ENCODE results near the gene C12orf57. TPM values are rescaled to one million over a fixed set of nuclear protein-coding genes. Genes with fewer than 3 reads are reported as not detected.

C12orf57 gene
- total and polyA plus RNA-seq, 9 of the 15 experiments (the other 6 are each of a cell fraction or from before 2014, with no cell fraction given), result 26.7 to 191 (median 107) TPM

DNA sequence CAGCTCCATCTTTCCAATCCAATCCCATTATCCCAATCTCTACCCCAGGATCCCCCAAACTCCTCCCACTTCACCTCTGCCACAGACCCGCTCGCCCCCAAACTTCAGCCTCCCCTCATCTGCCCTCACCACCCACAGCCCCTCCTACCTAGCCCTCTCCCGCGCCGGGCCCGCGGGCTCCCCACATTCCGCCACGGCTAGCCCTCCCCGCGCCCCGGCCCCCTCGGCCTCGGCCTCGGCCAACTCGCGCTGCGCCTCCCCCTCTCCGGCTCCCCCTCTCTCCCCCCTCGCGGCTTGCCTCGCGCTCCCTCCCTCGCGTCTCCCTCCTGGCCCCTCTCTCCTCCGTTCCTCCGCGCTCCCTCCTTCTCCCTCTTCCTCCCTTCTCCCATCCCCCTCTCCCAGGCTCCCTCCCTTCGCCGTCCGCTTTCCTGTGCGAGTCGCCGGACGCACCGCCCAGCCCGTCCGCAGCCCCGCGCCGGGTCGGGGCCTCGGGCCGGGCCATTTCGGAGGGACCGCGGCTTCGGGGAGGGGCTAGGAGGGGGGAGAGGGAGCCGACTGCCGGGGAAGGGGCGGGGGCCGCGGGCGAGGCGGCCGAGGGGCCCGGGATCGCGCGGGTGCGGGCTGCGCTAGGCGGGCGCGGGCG is 16.3 kb upstream of the C12orf57 start, which contains the start of gene ATN1 (continued):
- TF ChIP-seq, protein P1, sequence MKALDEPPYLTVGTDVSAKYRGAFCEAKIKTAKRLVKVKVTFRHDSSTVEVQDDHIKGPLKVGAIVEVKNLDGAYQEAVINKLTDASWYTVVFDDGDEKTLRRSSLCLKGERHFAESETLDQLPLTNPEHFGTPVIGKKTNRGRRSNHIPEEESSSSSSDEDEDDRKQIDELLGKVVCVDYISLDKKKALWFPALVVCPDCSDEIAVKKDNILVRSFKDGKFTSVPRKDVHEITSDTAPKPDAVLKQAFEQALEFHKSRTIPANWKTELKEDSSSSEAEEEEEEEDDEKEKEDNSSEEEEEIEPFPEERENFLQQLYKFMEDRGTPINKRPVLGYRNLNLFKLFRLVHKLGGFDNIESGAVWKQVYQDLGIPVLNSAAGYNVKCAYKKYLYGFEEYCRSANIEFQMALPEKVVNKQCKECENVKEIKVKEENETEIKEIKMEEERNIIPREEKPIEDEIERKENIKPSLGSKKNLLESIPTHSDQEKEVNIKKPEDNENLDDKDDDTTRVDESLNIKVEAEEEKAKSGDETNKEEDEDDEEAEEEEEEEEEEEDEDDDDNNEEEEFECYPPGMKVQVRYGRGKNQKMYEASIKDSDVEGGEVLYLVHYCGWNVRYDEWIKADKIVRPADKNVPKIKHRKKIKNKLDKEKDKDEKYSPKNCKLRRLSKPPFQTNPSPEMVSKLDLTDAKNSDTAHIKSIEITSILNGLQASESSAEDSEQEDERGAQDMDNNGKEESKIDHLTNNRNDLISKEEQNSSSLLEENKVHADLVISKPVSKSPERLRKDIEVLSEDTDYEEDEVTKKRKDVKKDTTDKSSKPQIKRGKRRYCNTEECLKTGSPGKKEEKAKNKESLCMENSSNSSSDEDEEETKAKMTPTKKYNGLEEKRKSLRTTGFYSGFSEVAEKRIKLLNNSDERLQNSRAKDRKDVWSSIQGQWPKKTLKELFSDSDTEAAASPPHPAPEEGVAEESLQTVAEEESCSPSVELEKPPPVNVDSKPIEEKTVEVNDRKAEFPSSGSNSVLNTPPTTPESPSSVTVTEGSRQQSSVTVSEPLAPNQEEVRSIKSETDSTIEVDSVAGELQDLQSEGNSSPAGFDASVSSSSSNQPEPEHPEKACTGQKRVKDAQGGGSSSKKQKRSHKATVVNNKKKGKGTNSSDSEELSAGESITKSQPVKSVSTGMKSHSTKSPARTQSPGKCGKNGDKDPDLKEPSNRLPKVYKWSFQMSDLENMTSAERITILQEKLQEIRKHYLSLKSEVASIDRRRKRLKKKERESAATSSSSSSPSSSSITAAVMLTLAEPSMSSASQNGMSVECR (CRISPR knock-in tag; IDR thresholded peaks at IDR 0.05), result peak; percentile 47; the same call in 1 of the 2 replicates
- TF ChIP-seq E2F3 (CRISPR knock-in tag; IDR thresholded peaks at IDR 0.05), result no peak
- TF ChIP-seq ZNF23 (CRISPR knock-in tag; IDR thresholded peaks at IDR 0.05), result no peak
- no peak for TF ChIP-seq CHD1 (IDR thresholded peaks at IDR 0.05; ENCODE audit: low read length)
- peak; percentile 17; the same call in 1 of the 2 replicates for TF ChIP-seq NFIC (IDR thresholded peaks at IDR 0.05)
- TF ChIP-seq TBP (optimal IDR thresholded peaks at IDR 0.05; ENCODE audit: low read depth, low read length), result peak; percentile 47
- TF ChIP-seq ZNF224 (CRISPR knock-in tag; IDR thresholded peaks at IDR 0.05), result no peak
- no peak for TF ChIP-seq ZNF695 (CRISPR knock-in tag; IDR thresholded peaks at IDR 0.05)
- no peak for TF ChIP-seq GTF2A2 (tag; IDR thresholded peaks at IDR 0.05)
- TF ChIP-seq EGR1 (conservative IDR thresholded peaks at IDR 0.05), result no peak
- TF ChIP-seq, protein P2, sequence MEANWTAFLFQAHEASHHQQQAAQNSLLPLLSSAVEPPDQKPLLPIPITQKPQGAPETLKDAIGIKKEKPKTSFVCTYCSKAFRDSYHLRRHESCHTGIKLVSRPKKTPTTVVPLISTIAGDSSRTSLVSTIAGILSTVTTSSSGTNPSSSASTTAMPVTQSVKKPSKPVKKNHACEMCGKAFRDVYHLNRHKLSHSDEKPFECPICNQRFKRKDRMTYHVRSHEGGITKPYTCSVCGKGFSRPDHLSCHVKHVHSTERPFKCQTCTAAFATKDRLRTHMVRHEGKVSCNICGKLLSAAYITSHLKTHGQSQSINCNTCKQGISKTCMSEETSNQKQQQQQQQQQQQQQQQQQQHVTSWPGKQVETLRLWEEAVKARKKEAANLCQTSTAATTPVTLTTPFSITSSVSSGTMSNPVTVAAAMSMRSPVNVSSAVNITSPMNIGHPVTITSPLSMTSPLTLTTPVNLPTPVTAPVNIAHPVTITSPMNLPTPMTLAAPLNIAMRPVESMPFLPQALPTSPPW (CRISPR knock-in tag; IDR thresholded peaks at IDR 0.05), result peak; percentile 96
- TF ChIP-seq, protein P3, sequence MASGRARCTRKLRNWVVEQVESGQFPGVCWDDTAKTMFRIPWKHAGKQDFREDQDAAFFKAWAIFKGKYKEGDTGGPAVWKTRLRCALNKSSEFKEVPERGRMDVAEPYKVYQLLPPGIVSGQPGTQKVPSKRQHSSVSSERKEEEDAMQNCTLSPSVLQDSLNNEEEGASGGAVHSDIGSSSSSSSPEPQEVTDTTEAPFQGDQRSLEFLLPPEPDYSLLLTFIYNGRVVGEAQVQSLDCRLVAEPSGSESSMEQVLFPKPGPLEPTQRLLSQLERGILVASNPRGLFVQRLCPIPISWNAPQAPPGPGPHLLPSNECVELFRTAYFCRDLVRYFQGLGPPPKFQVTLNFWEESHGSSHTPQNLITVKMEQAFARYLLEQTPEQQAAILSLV (tag; IDR thresholded peaks at IDR 0.05), result no peak
- no peak for TF ChIP-seq ZNF174 (CRISPR knock-in tag; IDR thresholded peaks at IDR 0.05)
- peak; percentile 66 for TF ChIP-seq ZFX (CRISPR knock-in tag; IDR thresholded peaks at IDR 0.05)
- TF ChIP-seq, protein P4, sequence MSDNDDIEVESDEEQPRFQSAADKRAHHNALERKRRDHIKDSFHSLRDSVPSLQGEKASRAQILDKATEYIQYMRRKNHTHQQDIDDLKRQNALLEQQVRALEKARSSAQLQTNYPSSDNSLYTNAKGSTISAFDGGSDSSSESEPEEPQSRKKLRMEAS (CRISPR knock-in tag; IDR thresholded peaks at IDR 0.05), result no peak
- 0 out of 2 replicates have a peak, but pooled peaks have one; percentile 37 for TF ChIP-seq CTBP1 (IDR thresholded peaks at IDR 0.05; ENCODE audit: borderline replicate concordance)
- TF ChIP-seq GATAD2A (IDR thresholded peaks at IDR 0.05), result peak; percentile 93
- TF ChIP-seq, protein P5, sequence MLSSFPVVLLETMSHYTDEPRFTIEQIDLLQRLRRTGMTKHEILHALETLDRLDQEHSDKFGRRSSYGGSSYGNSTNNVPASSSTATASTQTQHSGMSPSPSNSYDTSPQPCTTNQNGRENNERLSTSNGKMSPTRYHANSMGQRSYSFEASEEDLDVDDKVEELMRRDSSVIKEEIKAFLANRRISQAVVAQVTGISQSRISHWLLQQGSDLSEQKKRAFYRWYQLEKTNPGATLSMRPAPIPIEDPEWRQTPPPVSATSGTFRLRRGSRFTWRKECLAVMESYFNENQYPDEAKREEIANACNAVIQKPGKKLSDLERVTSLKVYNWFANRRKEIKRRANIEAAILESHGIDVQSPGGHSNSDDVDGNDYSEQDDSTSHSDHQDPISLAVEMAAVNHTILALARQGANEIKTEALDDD (IDR thresholded peaks at IDR 0.05), result no peak
- no peak for TF ChIP-seq FOXM1 (IDR thresholded peaks at IDR 0.05; ENCODE audit: low read depth)
- no peak for TF ChIP-seq FOXM1 (CRISPR knock-in tag; IDR thresholded peaks at IDR 0.05; ENCODE audit: low read depth)
- 0 out of 2 replicates have a peak, but pooled peaks have one; percentile 33 for TF ChIP-seq OTX1 (CRISPR knock-in tag; IDR thresholded peaks at IDR 0.05)
- TF ChIP-seq KDM4B (IDR thresholded peaks at IDR 0.05; ENCODE audit: borderline replicate concordance in 2 of 2, low read depth in 1 of 2), result no peak
- TF ChIP-seq MAFF (IDR thresholded peaks at IDR 0.05; ENCODE audit: low read length), result no peak
